RWPE1 (cell line): ENCODE results near the gene GALNT11.
A peak's percentile ranks its signal among the peaks of the same experiment; 100 is the strongest.
"Not testable (repeated sequence)": the region's sequence is repeated elsewhere in the genome, so short reads cannot be mapped to it uniquely, and the experiment has no call there.

Experiments used
- CTCF ChIA-PET: fragments of 350-600 bp; sonication (Branson Sonifier 250); formaldehyde crosslinking; extraction: SDS; loops from one replicate; lab custom pipeline; 2021; lab: Yijun Ruan, JAX
- POLR2A ChIA-PET: fragments of 400-600 bp; formaldehyde crosslinking; extraction: SDS; loops from one replicate; lab custom pipeline; 2020; ENCODE audit warnings: antibody characterized with exemption; ENCODE audit not compliant: low non-redundant PET; lab: Yijun Ruan, JAX
- DNase-seq: peaks from one replicate; pipeline ENCODE4 v3.0.0; 2012; ENCODE audit warnings: low spot score
- H3K27ac ChIP-seq: fragments of 450-650 bp; 2 replicates; pipeline ENCODE4 v1.5.1; 2017
- CTCF ChIP-seq: fragments of 450-650 bp; conservative IDR thresholded peaks from 2 replicates; pipeline ENCODE4 v1.5.1; 2017; ENCODE audit warnings: low read depth, mild to moderate bottlenecking

Gene GALNT11

DNA sequence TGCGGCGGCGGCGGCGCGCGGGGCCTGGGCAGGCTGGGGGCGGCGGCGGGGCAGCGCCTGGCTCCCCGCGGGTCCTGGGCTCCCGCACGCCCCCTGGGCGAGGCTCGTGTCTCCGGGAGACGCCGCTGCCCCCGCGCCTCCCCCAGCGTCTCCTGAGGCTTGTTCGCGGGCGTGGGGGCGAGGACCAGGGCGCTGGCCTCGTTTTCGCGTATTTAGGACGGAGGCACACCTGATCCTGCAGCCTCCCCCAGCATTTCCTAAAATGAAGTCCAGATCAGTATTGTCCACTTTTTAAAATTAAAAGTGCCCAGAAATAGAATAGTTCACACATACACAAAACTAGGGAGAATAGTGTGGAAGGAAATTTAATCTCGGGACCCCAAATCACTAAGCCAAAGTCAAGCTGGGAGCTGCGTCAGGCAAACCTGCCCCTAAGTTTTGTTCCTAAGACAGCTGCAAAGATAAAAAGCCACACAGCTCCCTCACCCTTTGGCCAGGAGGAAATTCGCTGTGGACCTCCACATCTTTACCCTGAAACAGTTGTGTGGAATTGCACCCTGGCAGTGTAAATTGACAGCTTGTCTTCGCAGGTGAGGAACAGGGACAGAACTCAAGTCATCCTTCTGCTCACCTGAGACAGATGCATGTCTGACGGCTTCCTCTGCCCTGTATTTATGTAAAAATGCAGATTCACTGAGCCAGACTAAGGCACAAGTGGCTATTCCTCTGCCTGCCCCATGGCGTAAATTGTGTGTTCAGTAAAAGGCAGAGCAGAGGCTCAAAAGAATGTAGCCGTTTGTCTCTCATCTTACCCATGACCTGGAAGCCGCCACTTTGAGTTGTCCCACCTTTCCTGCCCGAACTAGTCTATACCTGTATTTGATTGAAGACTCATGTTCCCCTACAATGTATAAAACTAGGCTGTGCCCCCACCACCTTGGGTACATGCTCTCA lies 740 bp downstream of the GALNT11 start:
- ChIA-PET POLR2A (no interaction called here), CTCF (no interaction called here)
- TF ChIP-seq CTCF, result no peak; the same call in none of the 2 replicates
- H3K27ac ChIP-seq, result peak overlapping the region; percentile 76
- no peak for DNase-seq

DNA sequence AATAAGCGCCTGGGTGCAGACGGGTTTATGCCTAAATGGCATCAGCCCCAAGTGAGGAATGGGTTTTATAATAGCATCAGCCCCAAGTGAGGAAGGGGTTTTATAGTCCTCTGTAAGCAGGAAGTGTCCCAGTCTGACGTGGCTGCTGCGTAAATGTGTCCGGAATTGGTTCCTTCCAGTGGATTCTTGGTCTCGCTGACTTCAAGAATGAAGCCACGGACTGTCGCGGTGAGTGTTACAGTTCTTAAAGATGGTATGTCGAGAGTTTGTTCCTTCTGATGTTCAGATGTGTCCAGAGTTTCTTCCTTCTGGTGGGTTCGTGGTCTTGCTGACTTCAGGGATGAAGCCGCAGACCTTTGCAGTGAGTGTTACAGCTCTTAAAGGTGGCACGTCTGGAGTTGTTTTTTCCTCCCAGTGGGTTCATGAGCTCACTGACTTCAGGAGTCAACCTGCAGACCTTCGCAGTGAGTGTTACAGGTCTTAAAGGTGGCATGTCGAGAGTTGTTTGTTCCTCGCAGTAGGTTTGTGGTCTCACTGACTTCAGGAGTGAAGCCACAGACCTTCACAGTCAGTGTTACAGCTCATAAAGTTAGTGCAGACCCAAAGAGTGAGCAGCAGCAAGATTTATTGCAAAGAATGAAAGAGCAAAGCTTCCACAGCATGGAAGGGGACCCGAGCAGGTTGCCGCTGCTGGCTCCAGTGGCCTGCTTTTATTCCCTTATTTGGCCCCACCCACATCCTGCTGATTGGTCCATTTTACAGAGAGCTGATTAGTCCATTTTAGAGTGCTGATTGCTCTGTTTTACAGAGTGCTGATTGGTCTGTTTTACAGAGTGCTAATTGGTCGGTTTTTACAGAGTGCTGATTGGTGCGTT lies 2.3 kb downstream of the GALNT11 start:
- POLR2A ChIA-PET, H3K27ac ChIP-seq, DNase-seq, CTCF ChIA-PET: not testable (repeated sequence)

DNA sequence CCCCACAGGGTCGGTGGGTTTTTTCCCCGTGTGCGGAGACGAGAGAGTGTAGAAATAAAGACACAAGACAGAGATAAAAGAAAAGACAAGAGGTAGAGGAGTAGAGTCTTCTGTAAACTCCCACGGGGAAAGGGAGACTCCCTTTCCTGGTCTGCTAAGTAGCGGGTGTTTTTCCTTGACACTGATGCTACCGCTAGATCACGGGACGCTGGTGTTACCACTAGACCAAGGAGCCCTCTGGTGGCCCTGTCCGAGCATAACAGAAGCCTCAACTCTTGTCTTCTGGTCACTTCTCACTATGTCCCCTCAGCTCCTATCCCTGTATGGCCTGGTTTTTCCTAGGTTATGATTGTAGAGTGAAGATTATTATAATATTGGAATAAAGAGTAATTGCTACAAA lies 4.6 kb downstream of the GALNT11 start:
- H3K27ac ChIP-seq, DNase-seq, CTCF ChIA-PET, POLR2A ChIA-PET: not testable (repeated sequence)
- TF ChIP-seq CTCF, result peak; percentile 41

GRCh38 chr7:152030639-152031038 lies 5.2 kb downstream of the GALNT11 start:
- DNase-seq, H3K27ac ChIP-seq, POLR2A ChIA-PET, CTCF ChIA-PET: not testable (repeated sequence)

DNA sequence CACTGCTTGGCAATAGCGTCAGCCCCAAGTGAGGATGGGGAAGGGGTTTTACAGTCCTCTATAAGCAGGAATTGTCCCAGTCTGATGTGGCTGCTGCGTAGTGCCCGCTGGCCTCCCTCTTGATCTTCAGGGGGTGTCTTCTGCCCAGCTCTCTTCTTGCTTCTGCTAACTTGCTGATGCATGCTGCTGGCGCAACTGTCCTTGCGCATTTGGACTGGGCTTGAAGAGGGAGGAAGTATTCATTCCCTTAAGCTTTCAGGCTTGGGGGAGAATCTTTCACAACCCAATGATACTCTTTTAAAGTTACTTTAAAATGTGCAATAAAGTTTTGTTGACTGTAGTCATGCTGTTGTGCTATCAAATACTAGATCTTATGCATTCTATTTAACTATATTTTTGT lies 10.3 kb downstream of the GALNT11 start:
- no peak for DNase-seq
- ChIA-PET CTCF (no interaction called here), POLR2A (no interaction called here)
- no peak for TF ChIP-seq CTCF
- H3K27ac ChIP-seq, result no peak overlapping the region

DNA sequence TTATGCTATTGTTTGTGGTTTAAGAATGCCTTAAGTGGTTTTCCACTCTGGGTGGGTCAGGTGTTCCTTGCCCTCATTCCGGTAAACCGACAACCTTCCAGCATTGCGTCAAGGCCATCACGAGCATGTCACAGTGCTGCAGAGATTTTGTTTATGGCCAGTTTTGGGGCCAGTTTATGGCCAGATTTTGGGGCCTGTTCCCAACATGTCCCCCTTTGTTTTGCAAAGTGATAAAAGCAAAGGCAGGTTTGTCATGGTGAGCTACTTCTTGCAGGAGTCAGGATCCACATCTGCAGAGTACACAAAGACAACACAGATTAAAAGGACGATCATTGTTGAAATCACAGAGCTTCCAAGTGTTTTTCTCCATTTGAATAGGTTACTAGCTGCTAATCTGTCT lies 12.9 kb downstream of the GALNT11 start:
- H3K27ac ChIP-seq, POLR2A ChIA-PET, DNase-seq: not testable (repeated sequence)
- CTCF ChIA-PET, result interaction anchor here (0.6 kb wide), 1 partner anchor 57 kb away, joined by 3 read pairs; no protein-coding TSS in a partner anchor

DNA sequence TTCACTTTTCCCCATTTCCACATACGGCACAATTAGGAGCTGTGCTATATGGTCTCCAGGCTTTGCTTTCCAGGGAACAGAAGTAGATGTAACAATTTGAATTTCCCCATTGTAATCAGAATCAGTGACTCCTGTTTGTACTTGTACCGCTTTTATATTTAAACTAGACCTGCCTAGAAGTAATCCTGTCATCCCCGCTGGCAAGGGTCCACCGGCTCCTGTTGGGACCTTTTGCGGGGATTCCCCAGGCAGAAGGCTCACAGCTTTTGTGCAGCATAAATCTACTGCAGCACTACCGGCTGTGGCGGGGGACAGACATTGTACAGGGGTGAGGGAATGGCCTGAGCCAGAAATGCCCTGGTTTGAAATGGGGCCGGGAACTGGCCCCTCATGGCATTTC lies 17.6 kb downstream of the GALNT11 start:
- peak overlapping the region; percentile 39; the same call in 1 of the 2 replicates for H3K27ac ChIP-seq
- POLR2A ChIA-PET, CTCF ChIA-PET: not testable (repeated sequence)
- DNase-seq, result peak; percentile 9

DNA sequence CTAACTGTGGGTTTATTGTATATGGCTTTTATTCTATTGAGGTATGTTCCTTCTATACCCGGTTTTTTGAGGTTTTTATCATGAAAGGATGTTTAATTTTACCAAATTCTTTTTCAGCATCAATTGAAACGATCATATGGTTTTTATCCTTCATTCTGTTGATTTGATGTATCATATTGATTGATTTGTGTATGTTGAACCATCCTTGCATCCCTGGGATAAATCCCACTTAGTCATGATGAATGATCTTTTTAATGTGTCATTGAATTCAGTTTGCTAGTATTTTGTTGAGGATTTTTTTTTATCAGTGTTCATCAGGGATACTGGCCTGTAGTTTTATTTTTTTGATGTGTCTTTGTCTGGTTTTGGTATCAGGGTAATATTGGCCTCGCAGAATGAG lies 19.4 kb downstream of the GALNT11 start:
- POLR2A ChIA-PET, CTCF ChIA-PET: not testable (repeated sequence)

GRCh38 chr7:152046531-152046930 lies 21.1 kb downstream of the GALNT11 start:
- no peak overlapping the region for H3K27ac ChIP-seq
- DNase-seq, result no peak
- POLR2A ChIA-PET, result no interaction called here
- CTCF ChIA-PET, result no interaction called here
- TF ChIP-seq CTCF, result no peak

More for the DNA sequence above, 19.4 kb downstream of the GALNT11 start:
- DNase-seq, H3K27ac ChIP-seq: not testable (repeated sequence)
